SU-DHL-6 (cell line): ENCODE data around the gene E2F3.
"Not testable (repeated sequence)": the region's sequence is repeated elsewhere in the genome, so short reads cannot be mapped to it uniquely, and the experiment has no call there.

Experiments used
- H2AFZ ChIP-seq: fragments of 200-600 bp; sonication (generic); 2 replicates; pipeline ENCODE4 v1.6.1; 2014; ENCODE audit warnings: low read depth, mild to moderate bottlenecking, moderate library complexity, mixed read lengths, antibody characterized with exemption, low read length; ENCODE audit not compliant: severe bottlenecking
- H3F3A ChIP-seq: fragments of 200-600 bp; shearing (Covaris generic); 2 replicates; pipeline ENCODE4 v1.6.0; 2016; ENCODE audit warnings: antibody characterized with exemption, mild to moderate bottlenecking; ENCODE audit not compliant: insufficient read depth
- H3K27ac ChIP-seq: fragments of 200-600 bp; sonication (generic); 2 replicates; pipeline ENCODE4 v1.5.1; 2016; ENCODE audit warnings: low read depth, mild to moderate bottlenecking, low read length, moderate library complexity, mixed read lengths
- H3K27me3 ChIP-seq: fragments of 200-600 bp; sonication (generic), shearing (Covaris generic); 2 replicates; pipeline ENCODE4 v1.6.0; 2014; ENCODE audit warnings: mild to moderate bottlenecking, low read length
- H3K36me3 ChIP-seq: fragments of 200-600 bp; sonication (generic); 2 replicates; pipeline ENCODE4 v1.6.1; 2014; ENCODE audit warnings: mild to moderate bottlenecking, low read length, mixed read lengths
- H3K4me2 ChIP-seq: fragments of 300-600, 200-600 bp; shearing (Covaris generic), sonication (generic); 2 replicates; pipeline ENCODE4 v1.6.0; 2014; ENCODE audit warnings: low read length, low read depth, mild to moderate bottlenecking; ENCODE audit not compliant: poor library complexity, severe bottlenecking
- H3K4me3 ChIP-seq: fragments of 200-600 bp; sonication (generic); 2 replicates; pipeline ENCODE4 v1.5.1; 2014; ENCODE audit warnings: antibody characterized with exemption, low read length, mild to moderate bottlenecking, mixed read lengths; ENCODE audit not compliant: insufficient read depth, poor library complexity, severe bottlenecking
- H3K79me2 ChIP-seq: fragments of 200-600 bp; sonication (generic); 2 replicates; pipeline ENCODE4 v1.6.1; 2014; ENCODE audit warnings: mild to moderate bottlenecking, low read length, moderate library complexity; ENCODE audit not compliant: insufficient read depth
- H3K9ac ChIP-seq: fragments of 200-600 bp; sonication (generic); 2 replicates; pipeline ENCODE4 v1.7.0; 2014; ENCODE audit warnings: mild to moderate bottlenecking, low read length
- H3K9me2 ChIP-seq: fragments of 200-600 bp; sonication (generic); replicated peaks from 2 replicates; pipeline ENCODE4 v1.6.1; 2014; ENCODE audit warnings: low read length; ENCODE audit not compliant: insufficient read depth
- H3K9me3 ChIP-seq: fragments of 200-600 bp; sonication (generic); 2 replicates; pipeline ENCODE4 v1.6.1; 2014; ENCODE audit warnings: low read length, mixed read lengths; ENCODE audit not compliant: insufficient read depth
- H4K20me1 ChIP-seq: fragments of 200-600 bp; sonication (generic); 2 replicates; pipeline ENCODE4 v1.6.1; 2014; ENCODE audit warnings: low read depth, mild to moderate bottlenecking, antibody characterized with exemption, low read length, moderate library complexity, mixed read lengths
- EZH2phosphoT487 ChIP-seq: fragments of 200-600 bp; sonication (generic), shearing (Covaris generic); conservative IDR thresholded peaks from 2 replicates; pipeline ENCODE4 v1.6.1; 2018; ENCODE audit warnings: mild to moderate bottlenecking, antibody characterized with exemption, low read length, moderate library complexity, mixed read lengths
- TF ChIP-seq, protein P1 (sequence below): fragments of 200-600 bp; sonication (generic); IDR thresholded peaks from one replicate; pipeline ENCODE4 v1.5.1; 2017; ENCODE audit warnings: antibody characterized with exemption, mild to moderate bottlenecking, low read length, moderate library complexity; ENCODE audit not compliant: insufficient read depth, poor library complexity, severe bottlenecking

E2F3 gene

DNA sequence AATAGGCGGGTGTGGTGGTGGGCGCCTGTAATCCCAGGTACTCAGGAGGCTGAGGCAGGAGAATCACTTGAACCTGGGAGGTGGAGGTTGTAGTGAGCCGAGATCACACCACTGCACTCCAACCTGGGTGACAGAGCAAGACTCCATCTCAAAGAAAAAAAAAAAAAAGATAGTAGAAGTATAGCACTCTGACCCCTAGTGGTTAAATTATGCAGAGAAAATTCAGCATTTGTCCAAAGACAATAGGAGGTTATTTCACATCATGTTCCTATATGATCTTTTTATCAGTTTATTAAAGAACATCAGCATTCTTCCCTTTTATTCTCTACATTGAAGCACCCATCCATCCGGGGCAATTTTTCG is 127.4 kb downstream of the E2F3 start:
- TF ChIP-seq, protein P1, sequence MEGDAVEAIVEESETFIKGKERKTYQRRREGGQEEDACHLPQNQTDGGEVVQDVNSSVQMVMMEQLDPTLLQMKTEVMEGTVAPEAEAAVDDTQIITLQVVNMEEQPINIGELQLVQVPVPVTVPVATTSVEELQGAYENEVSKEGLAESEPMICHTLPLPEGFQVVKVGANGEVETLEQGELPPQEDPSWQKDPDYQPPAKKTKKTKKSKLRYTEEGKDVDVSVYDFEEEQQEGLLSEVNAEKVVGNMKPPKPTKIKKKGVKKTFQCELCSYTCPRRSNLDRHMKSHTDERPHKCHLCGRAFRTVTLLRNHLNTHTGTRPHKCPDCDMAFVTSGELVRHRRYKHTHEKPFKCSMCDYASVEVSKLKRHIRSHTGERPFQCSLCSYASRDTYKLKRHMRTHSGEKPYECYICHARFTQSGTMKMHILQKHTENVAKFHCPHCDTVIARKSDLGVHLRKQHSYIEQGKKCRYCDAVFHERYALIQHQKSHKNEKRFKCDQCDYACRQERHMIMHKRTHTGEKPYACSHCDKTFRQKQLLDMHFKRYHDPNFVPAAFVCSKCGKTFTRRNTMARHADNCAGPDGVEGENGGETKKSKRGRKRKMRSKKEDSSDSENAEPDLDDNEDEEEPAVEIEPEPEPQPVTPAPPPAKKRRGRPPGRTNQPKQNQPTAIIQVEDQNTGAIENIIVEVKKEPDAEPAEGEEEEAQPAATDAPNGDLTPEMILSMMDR, result peak; percentile 17
- not testable (repeated sequence) for H3K9ac ChIP-seq, H3K27ac ChIP-seq, H3F3A ChIP-seq, H3K4me3 ChIP-seq, H3K36me3 ChIP-seq, H2AFZ ChIP-seq, H3K27me3 ChIP-seq, H3K9me3 ChIP-seq, H3K4me2 ChIP-seq, H3K9me2 ChIP-seq, H4K20me1 ChIP-seq, H3K79me2 ChIP-seq

DNA sequence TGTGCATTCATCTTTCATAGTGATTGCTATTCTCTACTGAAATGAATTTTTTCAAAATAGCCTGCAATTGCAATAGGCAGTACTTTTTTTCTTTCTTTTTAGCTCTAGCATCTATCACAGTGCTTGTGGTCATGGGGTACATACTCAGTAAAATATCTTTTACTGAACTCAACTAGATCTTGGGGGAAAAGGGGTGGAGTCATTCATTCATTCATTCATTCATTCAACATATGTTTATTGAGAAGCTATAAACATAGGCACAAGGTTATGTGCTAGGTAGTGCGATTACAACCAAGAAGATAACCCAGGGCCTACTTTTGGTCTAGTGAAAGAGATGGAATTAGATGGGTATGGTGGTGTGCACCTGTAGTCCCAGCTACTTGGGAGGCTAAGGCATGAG is 131.2 kb downstream of the E2F3 start:
- Histone ChIP-seq H3K4me2 (no peak overlapping the region), H3K79me2 (peaks cover 35% of the 10 kb centered on the region), H3K9me3 (no peaks in the 10 kb centered on the region), H3K9ac (no peak overlapping the region), H3K27ac (no peak overlapping the region), H3K36me3 (0 out of 2 replicates have a peak, but pooled peaks cover 9% of the 10 kb centered on the region), H3K4me3 (no peak overlapping the region), H3F3A (no peaks in the 10 kb centered on the region), H4K20me1 (no peaks in the 10 kb centered on the region), H2AFZ (no peak overlapping the region), H3K9me2 (no peaks in the 10 kb centered on the region), H3K27me3 (no peaks in the 10 kb centered on the region)
- TF ChIP-seq EZH2phosphoT487, result no peak
- TF ChIP-seq, protein P1, result no peak

DNA sequence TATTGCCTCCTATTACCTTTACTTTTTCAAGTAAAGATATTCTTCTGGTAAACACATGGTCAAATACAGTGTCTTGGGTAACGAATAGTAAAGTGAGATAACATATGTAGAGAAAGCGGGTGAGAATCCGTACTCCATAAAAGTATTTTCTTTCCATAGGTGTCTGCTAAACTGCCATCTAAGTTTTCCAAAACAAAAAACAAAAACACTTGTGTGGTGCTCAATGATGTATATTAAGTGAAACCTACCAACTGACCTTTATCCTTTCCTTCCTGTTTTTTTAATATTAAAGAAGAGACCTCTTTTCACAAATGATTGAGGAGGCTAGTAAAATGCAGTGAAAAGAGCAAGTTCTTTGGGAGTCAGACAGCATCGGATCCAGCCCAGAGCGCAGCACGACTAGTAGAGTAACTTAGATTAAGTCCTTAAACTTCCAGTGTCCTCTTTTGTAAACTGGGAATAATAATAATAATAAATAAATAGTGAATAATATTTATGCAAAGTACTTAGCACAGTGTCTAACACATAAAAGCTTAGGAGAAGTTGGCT is 132.1 kb downstream of the E2F3 start:
- Histone ChIP-seq H4K20me1 (peaks cover 4% of the 10 kb centered on the region; the same call in 1 of the 2 replicates), H3K9ac (peak overlapping the region; percentile 83), H3K9me3 (no peaks in the 10 kb centered on the region), H3K27ac (peak overlapping the region; percentile 67; the same call in 1 of the 2 replicates), H3K4me2 (peak overlapping the region; percentile 73), H3K36me3 (0 out of 2 replicates have a peak, but pooled peaks cover 10% of the 10 kb centered on the region), H3K27me3 (no peaks in the 10 kb centered on the region), H3F3A (no peaks in the 10 kb centered on the region), H2AFZ (peak overlapping the region; percentile 97), H3K4me3 (peak overlapping the region; percentile 79), H3K79me2 (peaks cover 44% of the 10 kb centered on the region), H3K9me2 (no peaks in the 10 kb centered on the region)
- TF ChIP-seq, protein P1, result no peak
- no peak for TF ChIP-seq EZH2phosphoT487
